ACHN (cell line): ENCODE results near the gene SCYL1.

ENCODE experiments used
- DNase-seq: peaks from one replicate; pipeline ENCODE4 v3.0.0-alpha.2; 2015
- in situ Hi-C: cut with HindIII; loops from 2 replicates; pipeline ENCODE4 v1.10.0; 2017; ENCODE audit warnings: low sequenced_read_pairs, low pct_ligation_motif_present, low pct_unique_long_range_greater_than_20kb

Gene SCYL1

DNA sequence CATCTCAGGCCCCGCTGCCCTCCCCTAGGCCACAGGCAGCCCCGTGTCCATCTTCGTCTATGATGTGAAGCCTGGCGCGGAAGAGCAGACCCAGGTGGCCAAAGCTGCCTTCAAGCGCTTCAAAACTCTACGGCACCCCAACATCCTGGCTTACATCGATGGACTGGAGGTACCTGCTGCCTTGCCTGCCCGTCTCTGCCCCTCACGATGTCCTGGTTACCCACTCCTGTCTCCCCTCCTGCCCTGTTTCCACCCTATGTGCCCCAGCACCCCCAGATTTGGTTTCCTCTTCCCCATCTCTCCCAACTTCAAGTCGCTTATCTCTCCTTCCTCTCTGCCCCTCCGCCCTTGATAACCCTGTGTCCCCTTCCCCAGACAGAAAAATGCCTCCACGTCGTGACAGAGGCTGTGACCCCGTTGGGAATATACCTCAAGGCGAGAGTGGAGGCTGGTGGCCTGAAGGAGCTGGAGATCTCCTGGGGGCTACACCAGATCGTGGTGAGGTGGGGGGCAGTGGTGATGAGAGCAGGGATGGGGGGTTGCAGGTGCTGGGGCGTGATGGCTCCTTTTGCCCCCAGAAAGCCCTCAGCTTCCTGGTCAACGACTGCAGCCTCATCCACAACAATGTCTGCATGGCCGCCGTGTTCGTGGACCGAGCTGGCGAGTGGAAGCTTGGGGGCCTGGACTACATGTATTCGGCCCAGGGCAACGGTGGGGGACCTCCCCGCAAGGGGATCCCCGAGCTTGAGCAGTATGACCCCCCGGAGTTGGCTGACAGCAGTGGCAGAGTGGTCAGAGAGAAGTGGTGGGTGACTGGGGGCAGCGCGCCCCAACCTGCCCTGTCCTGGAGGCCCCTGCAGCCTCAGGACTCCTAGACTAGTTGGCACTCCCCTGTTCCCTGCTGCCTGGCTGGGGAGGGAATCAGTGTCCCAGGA is 930 bp downstream of the SCYL1 start:
- no peak for DNase-seq
- in situ Hi-C loops = no loop called here

- no peak for DNase-seq
- in situ Hi-C loops = no loop called here
Observed at GRCh38 chr11:65526744-65527143, 1.9 kb downstream of the SCYL1 start.

GRCh38 chr11:65528819-65529350 is 4.0 kb downstream of the SCYL1 start:
- in situ Hi-C loops = no loop called here
- no peak for DNase-seq

GRCh38 chr11:65529475-65530156 is 4.7 kb downstream of the SCYL1 start:
- no peak for DNase-seq
- in situ Hi-C loops = no loop called here

DNA sequence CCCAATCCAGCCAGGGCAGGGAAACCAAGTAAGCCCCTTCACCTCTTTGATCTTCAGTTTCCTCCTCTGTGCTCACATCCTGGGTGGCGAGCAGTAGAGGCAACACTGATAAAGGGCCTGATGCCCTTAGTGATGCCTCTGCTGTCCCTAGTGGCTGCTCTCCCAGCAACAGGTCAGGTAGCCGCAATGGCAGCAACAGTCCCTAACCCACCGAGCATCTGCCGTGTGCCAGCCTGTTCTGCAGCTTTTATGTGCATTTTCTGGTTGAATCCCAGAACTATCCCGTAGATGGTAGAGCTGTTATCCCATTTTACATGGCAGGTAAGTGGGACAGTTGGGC is 5.2 kb downstream of the SCYL1 start:
- DNase-seq = no peak
- in situ Hi-C loops = no loop called here

DNA sequence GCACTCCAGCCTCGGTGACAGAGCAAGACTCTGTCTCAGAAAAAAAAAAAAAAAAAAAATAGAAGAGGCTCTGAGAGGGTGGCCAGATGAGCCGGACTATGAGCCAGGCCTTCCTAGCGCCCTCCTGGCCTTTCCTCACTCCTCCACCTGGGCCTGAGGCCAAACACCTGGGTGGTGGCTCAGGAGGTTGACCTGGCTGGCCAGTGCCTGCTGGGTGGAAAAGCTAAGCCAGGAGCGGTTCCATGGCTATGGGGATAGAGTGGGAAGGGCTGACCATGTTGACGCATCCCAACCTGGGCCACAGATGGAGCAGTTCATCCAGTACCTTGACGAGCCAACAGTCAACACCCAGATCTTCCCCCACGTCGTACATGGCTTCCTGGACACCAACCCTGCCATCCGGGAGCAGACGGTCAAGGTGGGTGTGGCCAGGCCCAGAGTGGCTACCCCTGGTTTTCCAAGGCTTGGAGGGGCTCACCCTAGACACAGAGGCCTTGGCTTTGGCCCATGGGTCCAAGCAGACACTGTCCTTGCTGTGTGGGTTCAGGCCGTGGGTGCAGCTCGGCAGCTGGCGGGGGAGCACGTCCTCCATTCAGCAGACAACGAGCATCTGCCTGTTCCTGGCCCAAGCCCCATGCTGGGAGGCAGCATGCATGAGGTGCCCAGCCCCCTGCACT is 7.6 kb downstream of the SCYL1 start:
- no peak for DNase-seq
- in situ Hi-C loops = no loop called here

- no peak for DNase-seq
- in situ Hi-C loops = no loop called here
Observed at GRCh38 chr11:65535102-65535501, 10.2 kb downstream of the SCYL1 start.

GRCh38 chr11:65536412-65537295 is 11.8 kb downstream of the SCYL1 start:
- no peak for DNase-seq
- in situ Hi-C loops = no loop called here

DNA sequence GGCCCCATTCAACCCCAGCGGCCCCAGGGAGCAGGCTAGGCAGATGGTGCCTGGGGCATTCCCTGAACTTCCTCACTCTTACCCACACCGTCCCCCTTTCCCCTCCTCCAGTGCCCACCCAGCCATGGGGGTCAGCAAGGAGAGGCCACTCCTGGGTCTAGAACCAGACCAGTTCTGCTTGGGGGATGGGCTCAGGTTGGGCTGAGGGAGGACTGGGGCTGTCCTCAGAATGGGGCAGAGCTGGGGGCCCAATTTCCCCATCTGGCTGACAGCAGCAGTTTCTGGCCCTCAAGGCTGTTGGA is 12.4 kb downstream of the SCYL1 start:
- in situ Hi-C loops = no loop called here
- no peak for DNase-seq

- DNase-seq = no peak
- in situ Hi-C loops = no loop called here
Observed at GRCh38 chr11:65537620-65538231, 12.8 kb downstream of the SCYL1 start.

DNA sequence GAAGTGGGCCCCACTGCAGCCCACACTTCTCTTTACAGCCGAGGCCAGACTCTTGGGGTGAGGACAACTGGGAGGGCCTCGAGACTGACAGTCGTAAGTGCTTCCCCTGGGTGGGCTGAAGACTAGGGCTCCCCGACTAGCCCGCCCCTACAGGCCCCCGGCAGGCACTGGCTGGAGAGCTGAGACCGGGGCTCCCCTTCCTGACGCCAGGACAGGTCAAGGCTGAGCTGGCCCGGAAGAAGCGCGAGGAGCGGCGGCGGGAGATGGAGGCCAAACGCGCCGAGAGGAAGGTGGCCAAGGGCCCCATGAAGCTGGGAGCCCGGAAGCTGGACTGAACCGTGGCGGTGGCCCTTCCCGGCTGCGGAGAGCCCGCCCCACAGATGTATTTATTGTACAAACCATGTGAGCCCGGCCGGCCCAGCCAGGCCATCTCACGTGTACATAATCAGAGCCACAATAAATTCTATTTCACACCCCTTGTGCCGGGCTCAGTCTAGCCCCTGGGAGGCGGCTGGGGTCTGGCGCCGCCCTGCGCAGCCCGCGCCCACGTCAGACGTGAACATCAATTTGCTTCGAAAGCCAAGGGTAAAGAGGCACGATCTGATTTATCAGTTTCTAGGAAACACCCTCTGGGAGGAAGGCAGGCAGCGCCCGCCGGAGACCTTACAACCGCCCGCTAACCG is 13.5 kb downstream of the SCYL1 start:
- in situ Hi-C loops = no loop called here

DNA sequence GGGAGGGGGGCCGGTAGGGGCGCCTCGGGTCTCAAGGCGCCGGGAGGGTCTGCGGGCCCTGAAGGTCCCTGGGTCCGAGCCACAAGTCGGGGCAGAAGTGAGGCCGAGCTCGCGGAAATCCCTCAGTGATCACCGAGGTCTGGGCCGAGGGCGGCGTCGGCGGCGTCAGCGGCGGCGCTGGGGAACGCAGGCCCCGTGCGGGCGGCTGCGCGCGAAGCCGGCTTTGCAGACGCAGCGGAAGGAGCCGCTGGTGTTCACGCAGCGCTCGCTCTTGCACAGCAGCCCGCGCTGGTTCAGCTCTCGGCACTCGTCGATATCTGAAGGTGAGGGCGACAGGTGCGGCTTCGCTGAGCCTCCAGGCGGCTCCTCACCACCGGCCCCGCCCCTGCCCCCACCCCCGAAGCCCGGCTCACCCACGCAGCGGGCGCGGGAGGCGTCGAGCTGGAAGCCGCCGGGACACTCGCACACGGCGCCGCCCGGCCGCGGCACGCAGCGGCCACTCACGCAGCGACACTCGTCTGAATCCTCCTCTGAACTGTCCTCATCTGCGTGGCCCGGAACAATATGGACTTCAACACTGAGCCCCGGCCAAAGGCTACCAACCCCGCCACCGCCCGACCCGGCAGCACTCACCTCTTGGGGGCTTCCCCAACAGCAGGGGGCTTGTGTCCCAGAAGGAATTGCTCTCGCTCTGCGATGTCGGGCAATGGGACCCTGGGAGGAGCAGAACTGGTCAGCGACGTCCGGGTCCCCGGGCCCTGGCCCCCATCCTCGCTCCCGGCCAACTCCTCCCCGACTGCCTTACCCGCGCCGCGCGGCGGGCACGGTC is 14.2 kb downstream of the SCYL1 start:
- in situ Hi-C loops = no loop called here
- DNase-seq = no peak

More for the DNA sequence above, 13.5 kb downstream of the SCYL1 start:
- no peak for DNase-seq

- in situ Hi-C loops = no loop called here
- no peak for DNase-seq
Observed at GRCh38 chr11:65539744-65540289, 14.9 kb downstream of the SCYL1 start.

GRCh38 chr11:65540290-65541092 is 15.6 kb downstream of the SCYL1 start:
- DNase-seq = peak; percentile 79
- in situ Hi-C loops = no loop called here

DNA sequence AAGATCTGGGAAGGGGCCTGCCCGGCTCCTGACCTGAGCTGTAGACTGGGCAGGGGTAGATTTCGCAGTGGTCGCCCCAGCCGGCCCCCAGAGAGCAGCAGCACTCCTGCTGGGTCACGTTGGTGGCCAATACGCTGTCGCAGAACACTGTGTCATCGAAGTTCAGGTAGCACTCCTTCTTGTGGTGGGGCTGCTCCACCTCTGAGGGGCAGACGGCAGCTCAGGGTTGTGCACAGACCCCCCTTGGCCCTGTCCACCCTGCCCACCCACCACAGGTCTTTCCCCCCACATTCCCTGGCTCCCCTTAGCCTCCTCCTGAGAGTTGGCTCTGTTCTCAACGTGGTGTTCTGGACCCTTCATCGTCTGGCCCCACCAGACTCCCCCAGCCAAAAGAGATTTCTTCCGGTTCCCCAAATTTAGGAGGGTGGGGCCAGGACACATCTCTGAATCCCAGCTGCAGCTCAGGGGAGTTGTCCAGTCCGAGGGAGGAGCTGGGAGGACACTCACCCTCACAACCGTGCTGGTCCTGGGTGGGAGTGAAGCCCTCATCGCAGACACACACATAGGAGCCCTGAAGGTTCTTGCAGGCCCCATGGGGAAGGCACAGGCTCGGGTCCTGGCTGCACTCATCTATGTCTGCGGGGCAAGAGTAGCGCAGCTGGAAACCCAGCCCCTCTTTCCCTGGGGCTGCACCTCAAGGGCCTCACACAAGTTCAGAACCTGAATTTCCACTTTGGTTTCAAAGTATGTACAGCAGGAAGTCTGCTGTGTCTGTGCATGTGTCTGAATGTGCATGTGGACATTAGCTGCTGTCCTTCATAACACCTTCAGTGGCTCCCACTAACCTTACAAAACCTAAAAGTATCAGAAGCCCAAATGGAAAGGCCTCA is 16.5 kb downstream of the SCYL1 start:
- in situ Hi-C loops = no loop called here
- DNase-seq = no peak
